HG02870 (cell line): ENCODE measurements around the gene LIPK.

Experiments used
- ATAC-seq: cut with Tn5 transposase; IDR thresholded peaks from one replicate; pipeline ENCODE4 v1.9.1; 2021; ENCODE audit warnings: mild to moderate bottlenecking, moderate library complexity; ENCODE audit not compliant: unreplicated experiment

The LIPK gene

DNA sequence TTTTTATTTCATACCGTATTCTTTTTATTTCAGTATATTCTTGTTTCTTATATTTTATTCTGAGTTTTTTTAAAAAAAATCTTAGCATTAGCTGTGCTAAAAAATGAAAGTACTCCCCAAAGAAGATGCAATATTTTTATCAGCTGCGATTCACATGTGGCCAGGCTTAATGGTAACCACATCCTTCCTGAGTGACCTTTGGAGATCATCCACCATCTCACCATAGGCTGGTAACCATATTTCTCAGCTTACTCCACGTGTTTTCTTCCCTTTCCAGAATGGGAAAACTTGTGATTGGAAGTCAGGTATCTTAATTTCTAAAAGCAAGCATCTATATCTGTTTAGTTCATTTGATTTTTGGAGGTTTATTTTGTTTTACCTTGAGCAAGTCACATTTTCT, 77.7 kb downstream of the LIPK start:
- no peak for ATAC-seq

DNA sequence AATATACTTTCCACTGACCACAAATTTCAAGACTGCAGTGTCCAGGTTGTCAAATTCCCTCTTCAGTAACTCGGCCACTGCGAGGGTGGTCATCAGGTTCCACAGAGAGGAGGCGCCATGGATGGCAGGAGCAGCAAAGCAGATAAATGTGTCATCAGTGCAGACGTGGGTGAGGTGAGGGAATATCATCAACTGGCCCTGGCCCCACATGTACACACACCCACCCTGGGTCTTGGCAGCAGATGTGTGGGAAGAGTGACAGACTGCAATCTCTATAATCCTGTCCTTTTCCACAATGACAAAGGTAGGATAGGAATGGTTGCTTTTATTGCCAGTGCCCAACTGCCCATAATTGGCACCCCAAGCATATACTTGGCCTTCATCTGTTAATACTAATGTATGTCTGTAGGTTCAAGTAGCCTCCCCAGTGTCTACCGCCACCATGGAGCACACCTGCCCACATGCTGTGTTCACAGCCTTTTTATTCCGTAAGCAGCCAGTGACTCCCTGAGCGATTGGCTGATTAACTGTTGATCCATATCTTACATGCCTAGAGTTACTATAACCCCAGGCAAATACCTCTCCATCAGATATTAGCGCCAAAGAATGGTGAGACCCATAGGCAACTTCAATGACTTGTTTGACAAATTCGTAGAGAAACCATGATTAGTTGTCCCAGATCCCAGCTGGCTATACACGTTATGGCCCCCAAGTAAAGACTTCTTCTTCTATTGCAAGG, 80.2 kb downstream of the LIPK start:
- ATAC-seq, result no peak

DNA sequence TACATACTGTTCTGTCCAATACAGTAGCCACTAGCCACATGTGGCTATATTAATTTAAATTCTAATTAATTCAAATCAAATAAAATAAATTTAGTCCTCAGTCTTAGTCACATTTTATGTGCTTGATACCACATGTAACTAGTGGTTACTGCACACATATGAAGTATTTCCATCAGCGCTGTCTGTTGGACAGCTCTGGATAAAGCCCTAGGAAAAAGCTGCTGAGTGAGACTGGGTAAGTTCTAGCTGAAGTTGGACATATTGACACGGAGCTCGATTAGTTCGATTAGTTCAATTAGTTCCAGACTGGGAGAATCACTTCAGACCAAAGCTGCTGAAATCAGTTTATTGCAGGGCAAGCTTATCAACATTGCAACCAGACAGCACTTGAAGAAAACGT, 81.4 kb downstream of the LIPK start:
- no peak for ATAC-seq

DNA sequence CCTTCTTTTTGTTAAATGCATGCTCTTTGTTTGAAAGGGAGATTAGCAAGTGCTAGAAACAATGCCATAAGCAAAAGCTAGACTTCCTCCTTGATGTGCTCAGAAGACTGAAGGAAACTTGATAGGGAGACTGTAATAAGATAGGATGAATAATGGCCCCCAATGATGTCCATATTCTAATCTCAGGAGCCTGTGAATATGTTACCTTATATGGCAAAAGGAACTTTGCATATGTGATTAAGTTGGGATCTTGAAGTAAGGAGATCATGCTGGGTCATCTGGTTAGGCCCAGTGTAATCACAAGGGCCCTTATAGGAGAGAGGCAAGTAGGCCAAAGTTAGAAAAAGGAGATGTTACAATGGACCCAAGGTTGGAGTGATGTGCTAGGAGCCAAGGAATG, 82.9 kb downstream of the LIPK start:
- no peak for ATAC-seq

DNA sequence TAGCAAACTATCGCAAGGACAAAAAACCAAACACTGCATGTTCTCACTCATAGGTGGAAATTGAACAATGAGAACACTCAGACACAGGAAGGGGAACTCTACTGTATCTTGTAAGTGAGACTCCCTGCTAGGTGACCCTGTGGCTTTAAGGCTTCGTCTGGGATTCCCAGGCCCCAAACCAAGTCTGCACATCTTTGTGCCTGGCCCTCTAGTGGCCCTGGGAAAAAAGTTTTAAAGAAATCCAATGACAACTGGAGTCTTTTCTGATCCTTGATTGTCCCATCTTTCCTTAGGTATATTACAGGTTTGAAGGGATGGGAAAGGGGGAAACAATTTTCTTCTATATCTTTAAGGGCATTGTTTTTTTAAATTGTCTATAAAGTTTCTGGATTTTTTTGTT, 85.9 kb downstream of the LIPK start:
- ATAC-seq, result no peak

DNA sequence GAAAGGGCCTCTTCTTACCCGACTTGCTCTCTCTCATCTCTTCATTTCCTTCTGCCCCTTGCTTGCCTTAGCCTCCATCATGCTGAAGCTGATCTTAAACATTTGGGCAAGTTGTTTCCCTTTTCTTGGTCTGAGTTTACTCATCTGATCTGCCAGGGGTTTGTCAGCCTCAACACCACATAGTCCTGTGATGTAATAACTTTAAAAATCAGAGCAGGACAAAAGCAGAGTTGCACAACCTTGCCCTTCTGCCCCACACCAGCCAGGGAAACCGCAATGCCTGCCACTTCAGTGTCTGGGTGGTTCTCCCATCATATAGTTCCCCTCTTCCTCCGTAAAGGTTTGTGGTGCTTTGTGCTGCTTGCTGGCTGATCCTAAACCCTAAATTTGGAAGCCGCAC, 86.6 kb downstream of the LIPK start:
- ATAC-seq, result no peak

DNA sequence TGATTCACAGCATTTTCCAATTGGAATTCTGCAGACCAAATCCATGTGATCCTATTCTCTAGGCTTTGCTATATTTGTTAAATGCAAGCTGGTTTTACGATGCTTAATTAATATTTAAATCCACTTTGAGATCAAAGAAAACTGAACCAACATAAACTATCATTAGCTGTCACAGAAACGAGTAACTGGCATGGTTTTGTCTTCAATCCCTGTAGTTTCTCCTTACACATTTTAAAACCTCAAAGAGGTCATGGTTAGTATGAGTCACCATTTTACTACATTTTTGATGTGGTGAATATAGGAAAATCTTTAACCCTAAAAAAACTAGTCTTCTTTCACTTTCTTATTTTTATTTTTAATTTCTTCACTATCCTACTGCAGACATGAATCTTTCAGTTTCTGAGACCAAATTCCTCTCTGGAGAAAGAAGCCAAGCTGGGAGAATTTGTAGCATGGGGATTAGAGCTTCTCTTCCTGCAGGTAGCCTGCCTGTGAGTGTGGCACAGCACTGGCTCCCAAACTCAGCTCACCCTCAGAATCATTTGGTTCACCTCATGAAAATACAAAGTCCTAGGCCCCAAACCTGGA, 87.8 kb downstream of the LIPK start:
- no peak for ATAC-seq

DNA sequence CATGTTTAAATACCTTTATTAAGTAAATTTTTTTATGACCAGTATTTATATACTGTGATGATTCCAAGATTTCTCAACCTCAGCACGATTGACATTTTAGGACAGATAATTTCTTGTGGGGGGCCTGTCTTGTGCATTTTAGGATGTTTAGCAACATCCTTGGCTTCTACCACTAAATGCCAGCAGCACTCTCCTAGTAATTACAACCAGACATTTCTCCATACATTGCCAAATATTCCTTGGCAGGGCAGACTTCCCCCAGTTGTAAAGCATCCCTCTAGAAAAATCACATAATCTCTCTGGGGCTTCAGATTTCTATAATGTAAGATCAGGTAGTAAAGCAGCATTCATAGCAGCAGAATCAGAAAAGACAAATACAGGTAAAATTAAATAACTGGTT, 88.7 kb downstream of the LIPK start:
- no peak for ATAC-seq

DNA sequence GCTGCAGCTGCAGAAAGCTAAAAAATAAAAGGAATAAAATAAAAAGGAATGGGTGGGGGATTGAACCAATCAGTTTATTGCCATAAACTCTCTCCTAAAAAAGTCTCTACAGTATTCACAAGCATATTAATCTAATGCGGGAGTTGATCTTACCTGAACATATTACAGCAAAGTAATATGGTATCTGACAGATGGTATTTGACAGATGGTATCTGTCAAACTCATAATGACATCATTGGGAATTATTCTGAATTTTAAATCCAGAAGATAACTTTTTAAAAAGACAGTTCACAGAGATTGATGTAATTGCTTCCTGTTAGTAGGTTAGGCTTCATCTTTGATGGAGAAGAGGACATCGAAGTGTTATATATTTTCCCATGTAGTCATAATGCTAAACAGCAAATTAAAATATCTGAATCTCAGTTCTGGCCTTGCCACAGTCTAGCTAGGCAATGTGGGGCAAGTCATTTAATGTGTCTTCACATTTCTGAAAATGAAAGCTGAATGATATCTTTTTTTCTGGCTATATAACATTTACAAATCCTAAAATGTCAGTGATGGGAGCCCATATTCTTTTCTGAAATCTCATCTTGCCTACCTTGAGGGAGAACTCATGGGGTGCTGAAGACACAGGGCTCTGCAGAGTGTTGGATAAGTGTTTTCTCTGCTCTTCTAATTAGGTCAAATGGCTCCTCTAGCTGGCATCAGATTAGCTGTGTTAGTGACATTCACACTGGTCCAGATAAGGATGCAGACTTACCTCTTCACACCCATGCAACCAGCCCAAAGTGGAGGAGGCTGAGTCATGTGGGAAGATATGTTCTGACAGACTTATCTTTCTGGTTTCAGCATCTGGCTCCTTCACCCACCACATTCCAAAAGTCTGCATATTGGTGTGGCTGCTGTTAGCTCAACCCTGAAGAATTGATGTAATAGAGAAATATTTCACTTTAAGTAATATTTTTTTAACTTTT, 94.4 kb downstream of the LIPK start:
- ATAC-seq, result no peak
